Stimulated activated CD8-positive, alpha-beta memory T cell treated with anti-CD3 and anti-CD28 coated beads, Interleukin-4, amount 100 ng/mL, for 24 hours (primary cell): ENCODE measurements around the gene CCDC81.
"Not testable (repeated sequence)": the region's sequence is repeated elsewhere in the genome, so short reads cannot be mapped to it uniquely, and the experiment has no call there.

Experiments
- DNase-seq: peaks from one replicate; pipeline ENCODE4 v3.0.0-alpha.2; 2020; ENCODE audit warnings: low read depth

The CCDC81 gene

GRCh38 chr11:86388198-86388597 is 13.5 kb downstream of the CCDC81 start:
- no peak for DNase-seq

- no peak for DNase-seq
These were observed 15.8 kb downstream of the CCDC81 start for GRCh38 chr11:86390487-86390886.

GRCh38 chr11:86395061-86395551 is 20.4 kb downstream of the CCDC81 start:
- DNase-seq, result no peak

GRCh38 chr11:86396396-86396795 is 21.7 kb downstream of the CCDC81 start:
- no peak for DNase-seq

- DNase-seq, result no peak
These were observed 22.7 kb downstream of the CCDC81 start for GRCh38 chr11:86397351-86397750.

- no peak for DNase-seq
These were observed 23.4 kb downstream of the CCDC81 start for GRCh38 chr11:86398106-86398505.

GRCh38 chr11:86403458-86403857 is 28.8 kb downstream of the CCDC81 start:
- no peak for DNase-seq

GRCh38 chr11:86408845-86409244 is 34.2 kb downstream of the CCDC81 start:
- no peak for DNase-seq

- no peak for DNase-seq
These were observed 39.3 kb downstream of the CCDC81 start for GRCh38 chr11:86414032-86414431.

GRCh38 chr11:86415026-86415425 is 40.3 kb downstream of the CCDC81 start:
- no peak for DNase-seq

GRCh38 chr11:86416494-86416893 is 41.8 kb downstream of the CCDC81 start:
- DNase-seq, result no peak

GRCh38 chr11:86416951-86417350 is 42.3 kb downstream of the CCDC81 start:
- not testable (repeated sequence) for DNase-seq

- no peak for DNase-seq
These were observed 43.4 kb downstream of the CCDC81 start for GRCh38 chr11:86418106-86418505.

- no peak for DNase-seq
These were observed 43.8 kb downstream of the CCDC81 start for GRCh38 chr11:86418513-86418912.

GRCh38 chr11:86418917-86419316 is 44.2 kb downstream of the CCDC81 start:
- no peak for DNase-seq

- DNase-seq, result no peak
These were observed 47.3 kb downstream of the CCDC81 start for GRCh38 chr11:86421946-86422345.

GRCh38 chr11:86422371-86422770 is 47.7 kb downstream of the CCDC81 start:
- DNase-seq, result no peak

- not testable (repeated sequence) for DNase-seq
These were observed 48.8 kb downstream of the CCDC81 start for GRCh38 chr11:86423488-86423887.

- DNase-seq, result no peak
These were observed 52.8 kb downstream of the CCDC81 start for GRCh38 chr11:86427441-86427840.

- DNase-seq, result no peak
These were observed 56.6 kb downstream of the CCDC81 start for GRCh38 chr11:86431258-86431657.

- not testable (repeated sequence) for DNase-seq
These were observed 58.8 kb downstream of the CCDC81 start for GRCh38 chr11:86433361-86434095.

GRCh38 chr11:86435711-86436110 is 61.0 kb downstream of the CCDC81 start:
- DNase-seq, result no peak

GRCh38 chr11:86438685-86439084 is 64.0 kb downstream of the CCDC81 start:
- no peak for DNase-seq

- no peak for DNase-seq
These were observed 65.6 kb downstream of the CCDC81 start for GRCh38 chr11:86440305-86440716.
